ENCODE results near the gene C8B. TPM values are rescaled to one million over a fixed set of nuclear protein-coding genes. Genes with fewer than 3 reads are reported as not detected.
A peak's percentile ranks its signal among the peaks of the same experiment; 100 is the strongest.

C8B gene
- polyA plus RNA-seq, 1 donor: 0.06 TPM

- H3K4me1 ChIP-seq (ENCODE audit: control insufficient read depth, insufficient read depth, low read length): peaks cover 38% of the 10 kb centered on the region
- WGBS (ENCODE audit: insufficient coverage, low lambda C conversion rate): no CpG with 5 or more reads among the region's 2 CpGs
- H3K9me3 ChIP-seq (ENCODE audit: control insufficient read depth, low read depth, low read length): no peaks in the 10 kb centered on the region
- H3K27ac ChIP-seq (ENCODE audit: low read length): no peak overlapping the region
- H3K4me3 ChIP-seq (ENCODE audit: low read length): no peak overlapping the region
- H3K27me3 ChIP-seq (ENCODE audit: control insufficient read depth, insufficient read depth, low read length): no peaks in the 10 kb centered on the region
- H3K36me3 ChIP-seq (ENCODE audit: control insufficient read depth, insufficient read depth, low read length): no peaks in the 10 kb centered on the region
- no peak for DNase-seq
Observed at GRCh38 chr1:56904663-56905397, 61.0 kb downstream of the C8B start.

DNA sequence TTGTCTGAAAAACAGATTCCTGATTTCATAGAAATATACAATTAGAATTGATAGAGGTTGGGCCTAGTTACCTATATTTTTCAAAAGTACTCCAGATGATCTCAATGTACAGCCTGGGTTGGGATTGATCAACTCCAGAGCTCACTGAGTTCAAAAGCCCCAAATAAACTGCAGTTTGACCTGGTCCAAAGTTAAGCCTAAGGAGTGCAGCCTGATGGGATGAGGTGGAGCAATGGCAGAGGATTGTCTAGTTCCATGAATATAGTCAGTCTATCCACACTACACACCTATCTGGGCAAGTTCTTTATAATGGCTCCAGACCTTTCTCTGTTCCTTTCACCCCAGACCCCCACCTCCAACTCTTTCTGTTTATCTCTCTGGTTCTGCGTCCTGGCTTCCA lies 62.0 kb downstream of the C8B start:
- no CpG with 5 or more reads among the region's 1 CpG for WGBS (ENCODE audit: insufficient coverage, low lambda C conversion rate)

DNA sequence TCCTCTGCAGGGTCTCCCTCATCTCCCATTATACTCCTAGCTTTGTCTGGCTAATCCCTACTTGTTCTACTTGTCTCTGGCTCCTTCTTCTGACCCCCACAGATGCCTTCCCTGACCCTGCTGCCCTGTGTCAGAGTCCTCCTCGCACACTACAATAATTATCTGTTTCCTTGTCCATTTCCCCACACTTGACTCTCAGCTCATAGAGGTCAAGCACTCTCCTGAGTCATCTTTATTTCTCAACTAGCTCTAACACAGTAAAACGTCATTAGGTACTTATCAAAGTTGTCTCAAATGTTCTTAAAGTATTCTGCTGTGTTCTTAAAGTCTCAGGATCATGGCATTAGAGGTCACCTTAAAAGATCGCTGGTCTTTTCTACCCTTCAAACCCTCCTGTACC lies 64.1 kb downstream of the C8B start:
- no peak overlapping the region for H3K4me3 ChIP-seq (ENCODE audit: low read length)
- no peaks in the 10 kb centered on the region for H3K9me3 ChIP-seq (ENCODE audit: control insufficient read depth, low read depth, low read length)
- H3K4me1 ChIP-seq (ENCODE audit: control insufficient read depth, insufficient read depth, low read length): peaks cover 25% of the 10 kb centered on the region
- WGBS (ENCODE audit: insufficient coverage, low lambda C conversion rate): 40% methylated on average over 1 of the region's 3 CpGs
- peak; percentile 76 to 79 for DNase-seq
- H3K27ac ChIP-seq (ENCODE audit: low read length): peak overlapping the region; percentile 86
- H3K36me3 ChIP-seq (ENCODE audit: control insufficient read depth, insufficient read depth, low read length): no peaks in the 10 kb centered on the region
- H3K27me3 ChIP-seq (ENCODE audit: control insufficient read depth, insufficient read depth, low read length): no peaks in the 10 kb centered on the region

More for the DNA sequence above, 62.0 kb downstream of the C8B start:
- no peak overlapping the region for H3K27ac ChIP-seq (ENCODE audit: low read length)
- H3K4me3 ChIP-seq (ENCODE audit: low read length): no peak overlapping the region
- DNase-seq: no peak
- H3K36me3 ChIP-seq (ENCODE audit: control insufficient read depth, insufficient read depth, low read length): no peaks in the 10 kb centered on the region
- peaks cover 31% of the 10 kb centered on the region for H3K4me1 ChIP-seq (ENCODE audit: control insufficient read depth, insufficient read depth, low read length)
- no peaks in the 10 kb centered on the region for H3K9me3 ChIP-seq (ENCODE audit: control insufficient read depth, low read depth, low read length)
- no peaks in the 10 kb centered on the region for H3K27me3 ChIP-seq (ENCODE audit: control insufficient read depth, insufficient read depth, low read length)

- H3K4me1 ChIP-seq (ENCODE audit: control insufficient read depth, insufficient read depth, low read length): peaks cover 21% of the 10 kb centered on the region
- H3K9me3 ChIP-seq (ENCODE audit: control insufficient read depth, low read depth, low read length): no peaks in the 10 kb centered on the region
- H3K27me3 ChIP-seq (ENCODE audit: control insufficient read depth, insufficient read depth, low read length): no peaks in the 10 kb centered on the region
- no peak overlapping the region for H3K27ac ChIP-seq (ENCODE audit: low read length)
- no CpG with 5 or more reads among the region's 2 CpGs for WGBS (ENCODE audit: insufficient coverage, low lambda C conversion rate)
- H3K36me3 ChIP-seq (ENCODE audit: control insufficient read depth, insufficient read depth, low read length): no peaks in the 10 kb centered on the region
- no peak for DNase-seq
- H3K4me3 ChIP-seq (ENCODE audit: low read length): no peak overlapping the region
Observed at GRCh38 chr1:56898879-56899278, 66.9 kb downstream of the C8B start.

DNA sequence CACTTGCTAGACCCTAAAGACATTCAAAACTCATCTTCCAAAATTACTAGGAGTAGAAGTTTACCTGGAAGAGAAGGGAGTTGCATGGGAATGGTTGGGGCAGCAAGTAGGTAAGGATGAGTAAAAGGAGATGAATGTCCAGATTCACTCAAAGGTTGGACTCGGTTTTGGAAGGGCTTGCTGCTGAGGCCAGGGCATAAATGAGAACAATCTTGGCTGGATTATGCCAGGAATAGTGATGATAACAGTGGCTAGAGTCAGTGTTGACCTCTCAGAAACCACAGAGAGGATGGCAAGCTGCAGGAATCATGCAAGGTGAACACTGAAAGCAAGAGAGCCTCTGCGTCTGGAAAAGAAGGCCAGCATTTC lies 67.8 kb downstream of the C8B start:
- WGBS (ENCODE audit: insufficient coverage, low lambda C conversion rate): 100% methylated on average over 1 of the region's 2 CpGs
- DNase-seq: no peak
- Histone ChIP-seq H3K4me1 (ENCODE audit: control insufficient read depth, insufficient read depth, low read length) (peaks cover 21% of the 10 kb centered on the region), H3K9me3 (ENCODE audit: control insufficient read depth, low read depth, low read length) (no peaks in the 10 kb centered on the region), H3K27ac (ENCODE audit: low read length) (no peak overlapping the region), H3K4me3 (ENCODE audit: low read length) (no peak overlapping the region), H3K27me3 (ENCODE audit: control insufficient read depth, insufficient read depth, low read length) (no peaks in the 10 kb centered on the region), H3K36me3 (ENCODE audit: control insufficient read depth, insufficient read depth, low read length) (no peaks in the 10 kb centered on the region)

GRCh38 chr1:56897150-56898004 lies 68.4 kb downstream of the C8B start:
- H3K27ac ChIP-seq (ENCODE audit: low read length): peak overlapping the region; percentile 58
- H3K36me3 ChIP-seq (ENCODE audit: control insufficient read depth, insufficient read depth, low read length): no peaks in the 10 kb centered on the region
- no CpG with 5 or more reads among the region's 6 CpGs for WGBS (ENCODE audit: insufficient coverage, low lambda C conversion rate)
- H3K4me1 ChIP-seq (ENCODE audit: control insufficient read depth, insufficient read depth, low read length): peaks cover 21% of the 10 kb centered on the region
- no peaks in the 10 kb centered on the region for H3K27me3 ChIP-seq (ENCODE audit: control insufficient read depth, insufficient read depth, low read length)
- no peaks in the 10 kb centered on the region for H3K9me3 ChIP-seq (ENCODE audit: control insufficient read depth, low read depth, low read length)
- no peak overlapping the region for H3K4me3 ChIP-seq (ENCODE audit: low read length)
- peak in 1 of 2 donors; percentile 49 for DNase-seq

- peak in 1 of 2 donors; percentile 57 for DNase-seq
- no peak overlapping the region for H3K4me3 ChIP-seq (ENCODE audit: low read length)
- no peaks in the 10 kb centered on the region for H3K27me3 ChIP-seq (ENCODE audit: control insufficient read depth, insufficient read depth, low read length)
- H3K9me3 ChIP-seq (ENCODE audit: control insufficient read depth, low read depth, low read length): no peaks in the 10 kb centered on the region
- H3K27ac ChIP-seq (ENCODE audit: low read length): peak overlapping the region; percentile 40
- no peaks in the 10 kb centered on the region for H3K36me3 ChIP-seq (ENCODE audit: control insufficient read depth, insufficient read depth, low read length)
- peaks cover 11% of the 10 kb centered on the region for H3K4me1 ChIP-seq (ENCODE audit: control insufficient read depth, insufficient read depth, low read length)
Observed at GRCh38 chr1:56894014-56894413, 71.8 kb downstream of the C8B start.

GRCh38 chr1:56890229-56890628 lies 75.6 kb downstream of the C8B start:
- Histone ChIP-seq H3K9me3 (ENCODE audit: control insufficient read depth, low read depth, low read length) (no peaks in the 10 kb centered on the region), H3K4me1 (ENCODE audit: control insufficient read depth, insufficient read depth, low read length) (peaks cover 5% of the 10 kb centered on the region), H3K36me3 (ENCODE audit: control insufficient read depth, insufficient read depth, low read length) (no peaks in the 10 kb centered on the region), H3K27ac (ENCODE audit: low read length) (no peak overlapping the region), H3K4me3 (ENCODE audit: low read length) (no peak overlapping the region), H3K27me3 (ENCODE audit: control insufficient read depth, insufficient read depth, low read length) (no peaks in the 10 kb centered on the region)
- DNase-seq: no peak
- WGBS (ENCODE audit: insufficient coverage, low lambda C conversion rate): 69% methylated on average over 2 of the region's 3 CpGs

DNA sequence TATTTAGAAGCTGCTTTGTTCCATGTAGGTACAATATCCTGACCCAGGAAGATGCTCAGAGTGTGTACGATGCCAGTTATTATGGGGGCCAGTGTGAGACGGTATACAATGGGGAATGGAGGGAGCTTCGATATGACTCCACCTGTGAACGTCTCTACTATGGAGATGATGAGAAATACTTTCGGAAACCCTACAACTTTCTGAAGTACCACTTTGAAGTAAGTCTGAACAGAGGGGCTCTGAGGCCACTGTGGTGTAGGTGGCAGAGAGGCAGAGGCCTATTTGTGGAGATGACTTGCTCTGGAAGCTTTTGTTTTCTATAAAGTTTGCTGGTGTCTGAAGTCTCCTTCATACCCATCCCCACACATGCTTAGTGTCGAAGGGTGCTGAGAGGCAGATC lies 84.4 kb downstream of the C8B start:
- no peaks in the 10 kb centered on the region for H3K9me3 ChIP-seq (ENCODE audit: control insufficient read depth, low read depth, low read length)
- no peak overlapping the region for H3K27ac ChIP-seq (ENCODE audit: low read length)
- H3K4me3 ChIP-seq (ENCODE audit: low read length): no peak overlapping the region
- DNase-seq: no peak
- H3K4me1 ChIP-seq (ENCODE audit: control insufficient read depth, insufficient read depth, low read length): peaks cover 9% of the 10 kb centered on the region
- H3K36me3 ChIP-seq (ENCODE audit: control insufficient read depth, insufficient read depth, low read length): no peaks in the 10 kb centered on the region
- WGBS (ENCODE audit: insufficient coverage, low lambda C conversion rate): 100% methylated on average over 1 of the region's 6 CpGs
- no peaks in the 10 kb centered on the region for H3K27me3 ChIP-seq (ENCODE audit: control insufficient read depth, insufficient read depth, low read length)

GRCh38 chr1:56880774-56881173 lies 85.0 kb downstream of the C8B start:
- H3K4me1 ChIP-seq (ENCODE audit: control insufficient read depth, insufficient read depth, low read length): peaks cover 9% of the 10 kb centered on the region
- H3K4me3 ChIP-seq (ENCODE audit: low read length): no peak overlapping the region
- no CpG with 5 or more reads among the region's 1 CpG for WGBS (ENCODE audit: insufficient coverage, low lambda C conversion rate)
- H3K36me3 ChIP-seq (ENCODE audit: control insufficient read depth, insufficient read depth, low read length): no peaks in the 10 kb centered on the region
- H3K27me3 ChIP-seq (ENCODE audit: control insufficient read depth, insufficient read depth, low read length): no peaks in the 10 kb centered on the region
- H3K27ac ChIP-seq (ENCODE audit: low read length): no peak overlapping the region
- no peaks in the 10 kb centered on the region for H3K9me3 ChIP-seq (ENCODE audit: control insufficient read depth, low read depth, low read length)
- DNase-seq: no peak
